ENCODE measurements around the gene SARS1.

Gene SARS1

GRCh38 chr1:109242387-109242786 is 28.7 kb downstream of the SARS1 start:
- no peak overlapping the region for H3K27ac ChIP-seq
- TF ChIP-seq CTCF (IDR thresholded peaks at IDR 0.05; ENCODE audit: low read depth, low read length, missing control alignments): no peak
- in situ Hi-C loops (cut with HindIII; ENCODE audit: low pct_ligation_motif_present, low sequenced_read_pairs): no loop called here
- DNase-seq: no peak
- H3K36me3 ChIP-seq (replicated peaks): peaks cover 27% of the 10 kb centered on the region
- no peaks in the 10 kb centered on the region for H3K27me3 ChIP-seq (replicated peaks)
- no peak overlapping the region for H3K4me3 ChIP-seq (ENCODE audit: low read depth, low read length)

- H3K36me3 ChIP-seq (replicated peaks): peaks cover 19% of the 10 kb centered on the region
- TF ChIP-seq CTCF (IDR thresholded peaks at IDR 0.05; ENCODE audit: low read depth, low read length, missing control alignments): no peak
- in situ Hi-C loops (cut with HindIII; ENCODE audit: low pct_ligation_motif_present, low sequenced_read_pairs): no loop called here
- H3K4me3 ChIP-seq (ENCODE audit: low read depth, low read length): no peak overlapping the region
- no peak overlapping the region for H3K27ac ChIP-seq
- DNase-seq: no peak
- H3K27me3 ChIP-seq (replicated peaks): no peaks in the 10 kb centered on the region
Measured at GRCh38 chr1:109243221-109243620, 29.5 kb downstream of the SARS1 start.

- in situ Hi-C loops (cut with HindIII; ENCODE audit: low pct_ligation_motif_present, low sequenced_read_pairs): no loop called here
- no peak overlapping the region for H3K4me3 ChIP-seq (ENCODE audit: low read depth, low read length)
- no peak overlapping the region for H3K27ac ChIP-seq
- no peaks in the 10 kb centered on the region for H3K27me3 ChIP-seq (replicated peaks)
- TF ChIP-seq CTCF (IDR thresholded peaks at IDR 0.05; ENCODE audit: low read depth, low read length, missing control alignments): no peak
- peaks cover 12% of the 10 kb centered on the region for H3K36me3 ChIP-seq (replicated peaks)
- no peak for DNase-seq
Measured at GRCh38 chr1:109243860-109244552, 30.3 kb downstream of the SARS1 start.

- H3K27ac ChIP-seq: no peak overlapping the region
- in situ Hi-C loops (cut with HindIII; ENCODE audit: low pct_ligation_motif_present, low sequenced_read_pairs): no loop called here
- H3K36me3 ChIP-seq (replicated peaks): no peaks in the 10 kb centered on the region
- no peak for DNase-seq
- H3K4me3 ChIP-seq (ENCODE audit: low read depth, low read length): no peak overlapping the region
- H3K27me3 ChIP-seq (replicated peaks): no peaks in the 10 kb centered on the region
- TF ChIP-seq CTCF (IDR thresholded peaks at IDR 0.05; ENCODE audit: low read depth, low read length, missing control alignments): no peak
Measured at GRCh38 chr1:109246141-109246551, 32.4 kb downstream of the SARS1 start.

GRCh38 chr1:109247401-109248365 is 34.0 kb downstream of the SARS1 start:
- H3K4me3 ChIP-seq (ENCODE audit: low read depth, low read length): no peak overlapping the region
- DNase-seq: no peak
- no peaks in the 10 kb centered on the region for H3K27me3 ChIP-seq (replicated peaks)
- no peak overlapping the region for H3K27ac ChIP-seq
- TF ChIP-seq CTCF (IDR thresholded peaks at IDR 0.05; ENCODE audit: low read depth, low read length, missing control alignments): no peak
- in situ Hi-C loops (cut with HindIII; ENCODE audit: low pct_ligation_motif_present, low sequenced_read_pairs): no loop called here
- no peaks in the 10 kb centered on the region for H3K36me3 ChIP-seq (replicated peaks)

Data from brain microvascular endothelial cell (primary cell).